Cardiac fibroblast (primary cell): ENCODE measurements around the gene KANSL1.
"Not testable (repeated sequence)": the region's sequence is repeated elsewhere in the genome, so short reads cannot be mapped to it uniquely, and the experiment has no call there.

Source experiments
- DNase-seq, 2 donors: peaks; one replicate each; pipeline versions ENCODE4 v3.0.0 to v3.0.0-alpha.2; 2010; ENCODE audit warnings: low read depth in 2 of 2
- H3K4me3 ChIP-seq, 2 donors: replicated peaks in 1 of 2; 1 replicate in 1 of 2; 2 replicates in 1 of 2; pipeline ENCODE4 v1.5.1; 2011; ENCODE audit warnings: low read depth in 2 of 2, low read length in 2 of 2, mild to moderate bottlenecking in 2 of 2, moderate library complexity in 1 of 2
- CTCF ChIP-seq: IDR thresholded peaks from one replicate; pipeline ENCODE4 v1.5.1; 2011; ENCODE audit warnings: low read depth, mild to moderate bottlenecking, low read length, inconsistent platforms

The KANSL1 gene

DNA sequence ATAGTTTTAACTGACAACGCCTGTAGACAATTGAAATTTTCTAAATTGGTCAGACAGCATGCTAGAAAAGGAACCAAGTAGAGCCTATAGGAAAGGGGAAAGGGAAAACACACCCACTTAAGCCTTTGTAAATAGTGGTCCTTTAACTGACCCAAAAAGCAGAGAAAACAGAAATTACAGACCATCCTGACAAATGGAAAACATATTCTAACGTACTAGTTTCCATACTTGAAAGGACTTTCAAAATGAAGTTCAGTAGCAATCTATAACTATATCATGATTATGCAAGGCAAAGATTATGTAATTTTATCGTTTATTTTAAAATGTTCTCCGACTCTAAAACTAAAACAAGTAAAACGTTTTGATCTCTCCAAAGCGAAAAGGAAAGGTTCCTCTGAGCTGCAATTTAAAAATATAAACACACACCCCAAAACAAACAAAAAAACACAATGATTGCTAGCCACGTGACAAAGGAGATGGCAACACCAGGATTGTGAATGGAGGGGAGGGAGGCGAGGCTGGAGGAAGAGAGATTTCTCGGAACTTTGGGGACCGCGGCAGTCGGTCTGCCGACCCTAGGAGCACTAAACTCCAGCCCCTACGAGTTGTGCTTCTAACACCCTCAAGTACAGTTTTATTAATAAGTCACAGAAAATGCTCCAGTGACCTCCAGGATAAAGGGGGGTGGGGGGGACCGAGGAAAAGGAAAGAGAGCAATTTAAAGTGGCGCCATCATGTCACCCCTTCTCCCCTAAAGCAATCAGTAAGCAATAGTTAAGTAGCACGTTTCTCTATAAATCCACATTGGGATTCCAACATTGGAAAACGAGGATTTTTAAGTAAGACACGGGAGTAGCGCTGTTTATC lies 1.7 kb downstream of the KANSL1 start:
- H3K4me3 ChIP-seq: peak overlapping the region; percentile 74 to 81
- peak; percentile 23 to 55 for DNase-seq
- TF ChIP-seq CTCF: no peak

DNA sequence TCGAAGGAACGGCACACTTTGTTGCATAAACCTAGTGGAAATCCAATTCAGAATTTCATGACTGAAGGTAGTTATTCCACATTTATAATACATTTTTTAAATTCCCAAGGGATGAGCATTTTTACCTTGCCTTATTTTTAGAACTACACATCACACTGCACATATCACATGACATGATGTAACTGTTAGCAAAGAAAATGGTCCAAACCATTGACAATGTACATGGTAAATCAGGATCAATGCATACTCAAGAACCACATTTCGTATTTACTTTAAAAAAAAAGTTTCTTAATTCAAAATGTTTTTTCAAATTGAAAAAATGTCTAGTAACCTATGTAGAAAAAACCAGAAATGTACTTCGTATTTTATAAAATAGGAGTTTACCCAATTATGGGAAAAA lies 2.5 kb downstream of the KANSL1 start:
- TF ChIP-seq CTCF: no peak
- DNase-seq: peak in 1 of 2 donors; percentile 51
- peak overlapping the region; percentile 74 to 81 for H3K4me3 ChIP-seq

DNA sequence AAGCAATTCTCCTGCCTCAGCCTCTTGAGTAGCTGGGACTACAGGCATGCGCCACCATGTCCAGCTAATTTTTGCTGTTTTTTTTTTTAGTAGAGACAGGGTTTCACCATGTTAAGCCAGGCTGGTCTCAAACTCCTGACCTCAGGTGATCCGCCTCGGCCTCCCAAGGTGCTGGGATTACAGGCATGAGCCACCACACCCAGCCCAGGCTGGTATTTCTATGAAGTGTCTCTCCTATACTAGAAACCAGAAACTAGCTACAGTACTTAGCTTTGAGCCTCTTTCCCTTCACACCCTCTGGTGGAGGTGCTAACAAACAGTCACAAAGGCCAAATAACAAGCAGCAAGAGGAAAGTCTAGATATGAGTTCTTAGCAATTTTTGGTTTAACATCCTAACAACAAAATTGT lies 6.4 kb downstream of the KANSL1 start:
- peak; percentile 36 for TF ChIP-seq CTCF
- H3K4me3 ChIP-seq: not testable (repeated sequence)
- peak; percentile 41 to 55 for DNase-seq

- DNase-seq: no peak
- H3K4me3 ChIP-seq: no peak overlapping the region
- no peak for TF ChIP-seq CTCF
Measured at GRCh38 chr17:46184696-46185095, 8.5 kb downstream of the KANSL1 start.

DNA sequence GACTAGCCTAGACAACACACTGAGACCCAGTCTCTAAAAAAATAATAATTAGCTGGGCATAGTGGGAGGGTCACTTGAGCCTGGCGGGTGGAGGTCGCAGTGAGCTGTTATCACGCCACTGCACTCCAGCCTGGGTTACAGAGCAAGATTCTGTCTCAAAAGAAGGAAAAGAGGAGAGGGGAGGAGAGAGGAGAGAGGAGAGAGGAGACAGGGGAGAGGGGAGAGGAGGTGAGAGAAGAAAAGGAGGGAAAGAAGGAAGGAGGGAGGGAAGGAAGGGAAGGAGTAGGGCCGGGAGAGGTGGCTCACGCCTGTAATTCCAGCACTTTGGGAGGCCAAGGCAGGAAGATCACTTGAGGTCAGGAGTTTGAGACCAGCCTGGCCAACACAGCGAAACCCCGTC lies 9.8 kb downstream of the KANSL1 start:
- H3K4me3 ChIP-seq, DNase-seq: not testable (repeated sequence)

DNA sequence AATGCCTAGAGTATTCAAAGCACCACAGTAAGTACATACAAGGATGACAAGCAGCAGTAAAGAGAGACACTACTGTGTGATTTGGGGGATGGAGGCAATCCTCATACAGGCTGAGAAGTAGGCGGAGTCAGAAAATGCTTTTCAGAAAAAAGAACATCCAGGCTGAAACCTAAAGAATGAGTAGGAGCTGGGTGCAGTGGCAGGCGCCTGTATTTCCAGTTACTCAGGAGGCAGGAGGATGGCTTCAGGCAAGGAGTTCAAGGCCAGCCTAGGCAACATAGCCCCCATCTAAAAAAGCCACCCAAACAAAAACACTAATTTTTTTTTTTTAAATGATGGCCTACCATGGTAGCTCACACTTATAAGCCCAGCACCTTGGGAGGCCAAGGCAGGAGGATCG lies 10.3 kb downstream of the KANSL1 start:
- H3K4me3 ChIP-seq: no peak overlapping the region
- no peak for DNase-seq
- TF ChIP-seq CTCF: no peak

DNA sequence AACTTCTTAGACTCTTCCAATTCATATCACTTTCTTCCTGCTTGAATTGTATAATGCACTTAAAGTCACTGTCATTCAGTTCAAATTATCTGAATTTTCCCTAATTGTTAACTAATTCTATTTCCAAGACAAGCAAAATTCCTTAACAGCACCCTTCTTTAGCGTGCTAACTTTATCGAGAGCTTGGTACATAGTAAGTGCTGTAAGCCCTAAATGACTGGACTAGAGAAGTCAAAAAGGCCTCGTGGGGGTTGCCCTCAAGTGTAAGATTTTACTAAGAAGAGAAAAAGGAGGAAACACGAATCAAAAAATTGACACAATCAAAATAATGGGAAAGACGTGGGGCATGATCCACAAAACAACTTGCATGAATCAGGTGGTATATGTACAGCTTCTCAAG lies 11.3 kb downstream of the KANSL1 start:
- TF ChIP-seq CTCF: no peak
- no peak for DNase-seq
- no peak overlapping the region for H3K4me3 ChIP-seq

DNA sequence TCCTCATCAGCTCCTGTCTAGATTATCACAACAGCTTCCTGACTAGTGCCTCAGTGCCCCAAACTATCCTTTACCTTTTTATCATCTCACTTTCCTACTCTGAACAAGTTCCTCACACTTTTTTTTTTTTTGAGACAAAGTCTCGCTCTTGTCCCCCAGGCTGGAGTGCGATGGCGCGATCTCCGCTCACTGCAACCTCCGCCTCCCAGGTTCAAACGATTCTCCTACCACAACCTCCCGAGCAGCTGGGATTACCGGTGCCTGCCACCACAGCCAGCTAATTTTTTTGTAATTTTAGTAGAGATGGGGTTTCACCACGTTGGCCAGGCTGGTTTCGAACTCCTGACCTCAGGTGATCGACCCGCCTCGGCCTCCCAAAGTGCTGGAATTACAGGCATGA lies 11.9 kb downstream of the KANSL1 start:
- not testable (repeated sequence) for H3K4me3 ChIP-seq, DNase-seq
